Gastrocnemius medialis (tissue), 4 donors: ENCODE data around the gene BRMS1. TPM values are rescaled to one million over a fixed set of nuclear protein-coding genes. Genes with fewer than 3 reads are reported as not detected.

ENCODE experiments used
- ATAC-seq, 2 donors: fragments of 150-250 bp; one replicate each; pipeline ENCODE4 v1.9.1; 2016
- DNase-seq, 2 donors: peaks; one replicate each; pipeline ENCODE4 v3.0.0-alpha.2; 2019
- H3K27ac ChIP-seq, 4 donors: fragments of 200-600 bp; sonication (generic); 1 replicate in 1 of 4; 2 replicates in 3 of 4; pipeline ENCODE4 v1.5.1; 2016 to 2018; ENCODE audit warnings: mild to moderate bottlenecking in 2 of 4, moderate library complexity in 1 of 4
- H3K27me3 ChIP-seq, 3 donors: fragments of 200-600 bp; sonication (generic) in 2 of 3; 1 replicate in 1 of 3; 2 replicates in 2 of 3; pipeline versions ENCODE4 v1.5.1 to v1.6.0; 2016 to 2019; ENCODE audit warnings: mild to moderate bottlenecking in 1 of 3, moderate library complexity in 1 of 3
- H3K36me3 ChIP-seq, 2 donors: fragments of 200-600 bp; sonication (generic) in 1 of 2; one replicate each; pipeline ENCODE4 v1.5.1; 2017 to 2018
- H3K4me1 ChIP-seq, 2 donors: fragments of 200-600 bp; sonication (generic) in 1 of 2; one replicate each; pipeline ENCODE4 v1.5.1; 2016 to 2017; ENCODE audit warnings: mild to moderate bottlenecking in 2 of 2
- H3K4me3 ChIP-seq, 4 donors: fragments of 200-600 bp; sonication (generic) in 3 of 4; 1 replicate in 1 of 4; 2 replicates in 3 of 4; pipeline ENCODE4 v1.5.1; 2016 to 2019; ENCODE audit warnings: mild to moderate bottlenecking in 2 of 4
- H3K9me3 ChIP-seq, 3 donors: fragments of 200-600 bp; sonication (generic) in 2 of 3; 1 replicate in 1 of 3; 2 replicates in 2 of 3; pipeline ENCODE4 v1.5.1; 2016 to 2019
- CTCF ChIP-seq, 5 experiments: fragments of 450-650 bp in 3 of 5; fragments of 200-600 bp in 2 of 5; sonication (generic) in 2 of 5; IDR thresholded peaks in 4 of 5; conservative IDR thresholded peaks in 1 of 5; 1 replicate in 4 of 5; 2 replicates in 1 of 5; pipeline ENCODE4 v1.5.1; 2016 to 2019; ENCODE audit warnings: antibody characterized with exemption in 5 of 5, mild to moderate bottlenecking in 3 of 5, moderate library complexity in 3 of 5
- POLR2A ChIP-seq, 2 donors: fragments of 450-650 bp; IDR thresholded peaks; one replicate each; pipeline ENCODE4 v1.6.1; 2017; ENCODE audit warnings: antibody characterized with exemption in 2 of 2, mild to moderate bottlenecking in 2 of 2, moderate library complexity in 2 of 2
- in situ Hi-C, 4 donors: fragments of 200-750 bp; cut with MboI; loops; one replicate each; pipeline versions ENCODE4 v1.15.0 to v1.8.0; 2017; ENCODE audit warnings: low sequenced_read_pairs in 4 of 4
- intact Hi-C: fragments of 100-400 bp; cut with DNase I; formaldehyde crosslinking; loops from one replicate; pipeline ENCODE4 v1.15.1; 2023; ENCODE audit warnings: low total_unique reads
- total RNA-seq, 4 donors: library from RNA; depleted of rRNA; stranded (reverse); fragments of >200 nt; gene quantifications; one replicate each; pipeline versions ENCODE4 v1.1.0 to v1.2.3, GENCODE V29; 2016

The BRMS1 gene, protein sequence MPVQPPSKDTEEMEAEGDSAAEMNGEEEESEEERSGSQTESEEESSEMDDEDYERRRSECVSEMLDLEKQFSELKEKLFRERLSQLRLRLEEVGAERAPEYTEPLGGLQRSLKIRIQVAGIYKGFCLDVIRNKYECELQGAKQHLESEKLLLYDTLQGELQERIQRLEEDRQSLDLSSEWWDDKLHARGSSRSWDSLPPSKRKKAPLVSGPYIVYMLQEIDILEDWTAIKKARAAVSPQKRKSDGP
- total RNA-seq: 10 to 100 TPM; 40.1 to 73.5 (median 64.8) TPM

GRCh38 chr11:66344550-66345315 is at the start of gene BRMS1:
TSS of gene BRMS1 (minus strand) at chr11:66345104. CDS start at chr11:66342234, 2,870 bp downstream.
- peak; percentile 83 to 86 for ATAC-seq
- DNase-seq: peak; percentile 98
- Histone ChIP-seq H3K4me1 (peaks cover 35 to 36% of the 10 kb centered on the region in 2 donors), H3K36me3 (peaks cover 0 to 21% of the 10 kb centered on the region in 2 donors), H3K27ac (peak within 1 kb of the TSS; percentile 80 to 91 (median 87)), H3K4me3 (peak within 1 kb of the TSS; percentile 83 to 97 (median 93)), H3K27me3 (no peaks in the 10 kb centered on the region), H3K9me3 (no peaks in the 10 kb centered on the region)
- intact Hi-C loops (loop anchor here (1.0 kb wide), 3 partner anchors 42 to 1260 kb away; partner anchors contain the start of genes CDCA5, RCE1 and ZFPL1), in situ Hi-C loops (no loop called here)
- peak; percentile 92 to 96 for TF ChIP-seq POLR2A (IDR thresholded peaks at IDR 0.05)
- peak in 4 of 5 experiments; percentile 35 to 57 (median 48) for TF ChIP-seq CTCF (IDR thresholded peaks at IDR 0.05 in 4 of 5, conservative IDR thresholded peaks at IDR 0.05 in 1 of 5)

DNA sequence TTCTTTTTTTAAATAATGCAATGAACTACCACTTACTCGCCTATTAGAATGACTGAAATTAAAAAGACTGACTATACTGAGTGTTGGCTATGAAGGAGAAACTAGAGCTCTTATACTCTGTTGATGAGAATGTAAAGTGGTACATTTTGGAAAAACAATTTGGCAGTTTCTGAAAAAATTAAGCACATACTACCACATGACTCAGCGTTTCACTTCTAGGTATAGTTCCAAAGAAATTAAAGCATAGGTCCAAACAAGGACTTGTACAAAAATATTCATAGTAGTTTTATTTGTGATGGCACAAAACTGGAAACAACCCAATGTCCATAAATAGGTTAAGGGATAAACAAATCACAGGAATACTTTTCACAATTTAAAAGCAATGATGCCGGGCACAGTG is 49.0 kb upstream of the BRMS1 start:
- intact Hi-C loops (no loop called here), in situ Hi-C loops (loop anchor here in 2 of 4 donors (10.0 kb wide), 1 partner anchor 89 kb away; no protein-coding TSS in a partner anchor)
- ATAC-seq (no peak), DNase-seq (no peak)
- Histone ChIP-seq H3K27me3 (no peaks in the 10 kb centered on the region), H3K9me3 (no peaks in the 10 kb centered on the region), H3K4me1 (no peaks in the 10 kb centered on the region), H3K27ac (no peak overlapping the region), H3K4me3 (no peak overlapping the region), H3K36me3 (no peaks in the 10 kb centered on the region)
- TF ChIP-seq POLR2A (IDR thresholded peaks at IDR 0.05) (no peak), CTCF (IDR thresholded peaks at IDR 0.05 in 4 of 5, conservative IDR thresholded peaks at IDR 0.05 in 1 of 5) (no peak)

DNA sequence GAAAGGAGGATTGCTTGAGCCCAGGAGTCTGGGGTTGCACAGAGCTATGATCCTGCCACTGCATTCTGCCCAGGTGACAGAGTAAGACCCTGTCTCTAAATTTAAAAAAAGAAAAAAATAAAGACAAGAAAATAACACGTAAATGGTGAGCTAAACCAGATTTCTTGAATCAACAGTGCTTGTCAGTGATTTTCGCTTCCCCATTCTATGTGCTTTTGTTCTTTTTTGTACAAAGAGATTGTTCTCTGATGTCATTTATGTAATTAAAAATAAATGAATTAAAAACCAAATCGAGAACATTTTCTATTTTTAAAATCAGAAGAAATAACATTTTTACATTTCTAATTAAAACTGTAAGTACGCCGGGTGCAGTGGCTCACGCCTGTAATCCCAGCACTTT is 46.4 kb upstream of the BRMS1 start:
- DNase-seq: no peak
- no peak for TF ChIP-seq POLR2A (IDR thresholded peaks at IDR 0.05)
- TF ChIP-seq CTCF (IDR thresholded peaks at IDR 0.05 in 4 of 5, conservative IDR thresholded peaks at IDR 0.05 in 1 of 5): no peak
- Histone ChIP-seq H3K27me3 (no peaks in the 10 kb centered on the region), H3K4me1 (peaks cover 0 to 4% of the 10 kb centered on the region in 2 donors), H3K36me3 (no peaks in the 10 kb centered on the region), H3K4me3 (no peak overlapping the region), H3K27ac (no peak overlapping the region), H3K9me3 (no peaks in the 10 kb centered on the region)
- in situ Hi-C loops (loop anchor here in 2 of 4 donors (10.0 kb wide), 1 partner anchor 87 kb away; no protein-coding TSS in a partner anchor), intact Hi-C loops (no loop called here)
- ATAC-seq: no peak

DNA sequence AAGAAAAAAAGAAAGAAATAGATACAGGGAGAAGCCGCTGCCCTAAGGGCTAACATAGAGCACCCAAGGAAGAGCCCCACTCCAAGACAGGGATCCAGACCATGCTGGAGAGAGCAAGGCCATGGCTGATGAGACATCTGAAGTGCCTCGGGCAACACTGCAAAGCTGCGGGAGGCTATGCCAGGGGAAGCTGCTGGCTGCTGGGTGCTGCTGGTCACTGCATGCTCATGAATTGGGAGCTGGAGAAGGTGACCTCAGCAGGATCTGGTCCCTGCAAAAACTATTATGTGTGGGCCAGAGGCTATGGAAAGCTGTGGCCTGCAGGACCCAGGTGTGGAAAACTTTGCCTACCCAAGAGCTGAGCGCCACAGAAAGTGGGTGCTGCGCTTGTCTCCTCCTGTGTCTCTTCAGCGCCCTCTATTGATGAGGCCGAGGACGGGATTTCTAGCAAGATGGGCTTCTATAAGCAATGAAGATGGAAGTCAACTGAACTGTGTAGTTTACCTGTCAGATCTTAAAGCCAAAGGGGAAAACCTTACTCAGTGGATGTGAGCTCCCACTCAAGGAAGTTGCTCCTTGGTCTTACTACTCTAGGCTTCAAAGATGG is 44.0 kb upstream of the BRMS1 start:
- DNase-seq (peak; percentile 51 to 78), ATAC-seq (peak; percentile 60 to 66)
- in situ Hi-C loops: loop anchor here in 1 of 4 donors (5.0 kb wide), 1 partner anchor 62 kb away; no protein-coding TSS in a partner anchor
- Histone ChIP-seq H3K27me3 (no peaks in the 10 kb centered on the region), H3K4me3 (no peak overlapping the region), H3K36me3 (no peaks in the 10 kb centered on the region), H3K4me1 (peaks cover 8% of the 10 kb centered on the region in 2 donors), H3K27ac (no peak overlapping the region), H3K9me3 (no peaks in the 10 kb centered on the region)
- TF ChIP-seq CTCF (IDR thresholded peaks at IDR 0.05 in 4 of 5, conservative IDR thresholded peaks at IDR 0.05 in 1 of 5): peak; percentile 65 to 90 (median 71)
- no peak for TF ChIP-seq POLR2A (IDR thresholded peaks at IDR 0.05)
- intact Hi-C loops: loop anchor here (1.0 kb wide), 3 partner anchors 25 to 77 kb away; no protein-coding TSS in a partner anchor
